NCI-H524 treated with DMSO at 0.1 percent for 48 hours (cell line): ENCODE data around the gene AMZ2.
"Not testable (repeated sequence)": the region's sequence is repeated elsewhere in the genome, so short reads cannot be mapped to it uniquely, and the experiment has no call there.

Experiments
- DNase-seq: peaks from one replicate; lab custom pipeline; 2025; lab: John Stamatoyannopoulos, UW

The AMZ2 gene

GRCh38 chr17:68247445-68248198 lies at the start of gene AMZ2:
Gene AMZ2, plus strand, starts transcription at chr17:68248043. Its CDS starts 2,145 bp downstream, at chr17:68250188.
- peak; percentile 76 for DNase-seq

DNA sequence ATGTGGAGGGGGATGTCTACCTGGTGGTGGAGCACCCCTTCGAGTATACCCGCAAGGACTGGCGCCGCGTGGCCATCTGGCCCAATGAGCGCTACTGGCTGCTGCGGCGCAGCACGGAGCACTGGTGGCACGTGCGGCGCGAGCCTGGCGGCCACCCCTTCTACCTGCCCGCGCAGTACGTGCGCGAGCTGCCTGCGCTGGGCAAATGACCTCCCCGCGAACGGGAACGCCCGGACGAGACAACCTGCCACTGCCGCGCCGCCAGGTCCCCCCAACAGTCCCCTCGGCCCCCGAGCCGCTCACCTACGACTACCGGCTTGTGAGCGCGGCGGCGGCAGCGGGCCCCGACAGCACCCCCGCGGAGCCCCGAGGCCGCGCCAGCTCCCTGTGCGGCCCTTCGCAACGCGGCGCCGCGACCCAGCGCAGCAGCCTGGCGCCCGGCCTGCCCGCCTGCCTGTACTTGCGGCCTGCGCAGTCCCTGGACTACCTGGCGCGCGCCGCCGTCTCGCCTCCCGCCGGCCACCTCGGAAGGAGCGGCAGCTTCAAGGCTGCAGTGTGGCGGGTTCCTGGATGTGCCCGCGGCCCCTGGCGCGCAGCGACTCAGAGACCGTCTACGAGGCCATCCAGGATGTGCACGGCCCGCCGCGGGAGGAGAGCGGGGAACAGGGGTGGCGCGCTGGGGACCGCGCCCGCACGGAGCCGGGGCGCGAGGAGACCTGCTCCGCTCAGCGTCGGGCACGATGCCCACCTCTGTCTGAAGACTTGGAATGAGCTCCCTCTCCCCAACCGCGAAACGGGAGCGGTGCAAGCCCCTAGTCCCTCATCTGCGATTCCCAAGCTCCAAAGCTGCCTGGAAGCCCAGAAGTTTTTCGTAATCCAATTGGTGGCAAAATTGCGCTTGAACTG lies 48.7 kb upstream of the AMZ2 start:
- no peak for DNase-seq

- no peak for DNase-seq
Measured at GRCh38 chr17:68199837-68200688, 47.8 kb upstream of the AMZ2 start.

DNA sequence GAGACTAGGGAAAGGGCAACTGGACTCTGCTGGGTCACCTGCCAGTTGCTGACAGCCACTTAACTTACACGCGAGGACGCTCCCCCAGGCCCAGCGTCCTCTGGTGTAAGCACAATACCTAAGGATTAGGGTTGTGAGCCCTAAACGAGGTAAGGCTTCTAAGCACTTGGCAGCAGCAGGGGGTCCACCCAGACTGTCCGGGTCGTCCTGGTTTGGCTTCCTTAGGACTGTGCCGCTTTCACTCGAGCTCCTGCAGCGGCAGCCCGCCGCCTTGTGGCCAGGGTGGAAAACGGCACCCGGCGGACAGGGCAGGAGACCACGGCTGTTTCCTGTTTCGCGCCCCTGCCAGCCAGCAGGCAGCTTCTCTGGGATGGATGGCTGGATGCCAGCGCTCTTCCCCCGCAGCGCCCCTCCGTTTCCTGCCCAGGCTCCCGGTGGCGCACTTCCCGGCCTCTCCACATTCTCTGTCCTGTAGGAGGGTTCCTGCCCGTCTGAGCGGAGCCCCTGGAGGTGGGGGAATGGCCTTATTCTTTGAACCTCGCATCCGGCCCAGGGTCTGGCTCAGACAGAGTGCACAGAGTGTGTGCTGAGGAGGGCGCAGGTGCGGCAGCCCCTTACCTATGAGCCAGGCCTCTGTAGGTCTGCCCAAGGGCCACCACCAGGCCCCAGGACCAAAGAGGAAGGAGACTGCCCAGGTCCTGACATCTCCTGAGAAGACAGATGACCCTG lies 47.0 kb upstream of the AMZ2 start:
- peak; percentile 62 for DNase-seq

- DNase-seq, result not testable (repeated sequence)
Measured at GRCh38 chr17:68201418-68201771, 46.4 kb upstream of the AMZ2 start.

DNA sequence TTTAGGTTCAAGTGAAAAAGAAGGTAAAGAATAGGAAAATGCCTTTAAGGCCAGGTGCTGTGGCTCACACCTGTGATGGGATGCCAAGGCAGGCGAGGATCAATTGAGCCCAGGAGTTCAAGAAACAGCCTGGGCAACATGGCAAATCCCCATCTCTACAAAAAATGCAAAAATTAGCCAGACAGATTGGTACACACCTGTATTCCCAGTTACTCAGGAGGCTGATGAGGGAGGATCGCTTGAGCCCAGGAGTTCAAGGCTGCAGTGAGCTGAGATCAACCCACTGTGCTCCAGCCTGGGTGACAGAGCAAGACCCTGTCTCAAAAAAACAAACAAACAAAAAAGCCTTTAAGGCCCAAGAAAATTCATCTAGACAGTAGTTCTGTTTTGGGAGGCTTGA lies 45.5 kb upstream of the AMZ2 start:
- DNase-seq, result not testable (repeated sequence)

DNA sequence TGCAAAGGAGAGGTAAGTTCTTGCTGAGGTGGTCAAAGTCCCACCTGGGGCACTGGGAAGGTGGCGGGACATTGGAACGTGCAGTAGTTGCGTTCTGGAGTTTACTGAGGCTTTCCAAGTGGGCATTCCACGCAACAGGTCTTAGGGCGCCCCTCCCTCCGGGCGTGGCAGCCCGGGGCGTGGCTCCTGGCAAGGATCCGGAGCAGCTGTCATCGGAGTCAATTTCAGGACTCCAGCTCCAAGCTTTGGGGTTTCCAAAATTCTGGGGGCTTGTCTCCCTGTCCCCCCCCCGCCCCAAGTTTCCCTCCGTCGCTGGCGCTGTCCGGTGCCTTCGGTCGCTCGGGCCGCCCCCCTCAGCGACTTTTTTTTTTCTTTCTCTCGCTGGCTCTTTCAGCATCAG lies 43.1 kb upstream of the AMZ2 start:
- DNase-seq, result no peak

- DNase-seq, result peak; percentile 52
Measured at GRCh38 chr17:68205251-68205807, 42.5 kb upstream of the AMZ2 start.

DNA sequence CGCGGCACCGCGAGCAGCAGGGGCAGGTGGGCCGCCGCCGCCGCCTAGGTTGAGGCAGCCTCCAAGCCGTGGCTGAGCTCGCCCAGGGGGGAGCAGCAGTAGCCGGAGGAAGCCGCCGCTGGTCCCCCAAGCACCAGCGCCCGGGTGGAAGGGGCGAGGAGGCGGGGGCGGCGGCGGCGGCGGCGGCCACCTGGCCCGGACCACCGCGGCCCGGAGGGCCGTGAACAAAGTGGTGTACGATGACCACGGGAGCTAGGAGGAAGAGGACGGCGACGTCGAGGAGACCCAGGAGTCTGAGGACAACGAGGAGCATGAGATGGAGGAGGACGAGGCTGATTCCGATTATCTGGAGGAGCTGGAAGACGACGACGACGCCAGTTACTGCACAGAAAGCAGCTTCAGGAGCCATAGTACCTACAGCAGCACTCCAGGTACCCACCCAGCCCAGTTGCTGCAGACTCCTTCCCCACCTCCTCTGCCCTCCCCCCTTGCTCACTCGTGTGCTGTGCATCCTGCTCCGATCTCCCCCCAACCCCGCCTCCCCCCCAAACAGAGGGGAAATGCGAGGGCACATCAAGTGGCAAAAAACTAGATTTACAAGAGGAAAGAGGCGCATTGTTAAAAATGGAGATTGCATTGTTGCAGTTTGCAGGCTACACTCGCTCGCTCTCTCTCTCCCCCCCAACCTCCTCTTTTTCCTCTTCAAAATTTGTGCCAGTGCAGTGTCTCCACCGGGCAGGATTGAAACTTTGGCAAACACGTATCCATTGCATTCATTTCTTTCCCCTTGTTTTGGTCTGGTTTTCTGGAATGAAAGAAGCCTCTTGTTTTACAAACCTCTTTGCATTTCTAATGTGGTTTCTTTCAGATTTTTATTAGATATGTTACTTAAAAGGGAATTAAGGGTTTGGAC lies 41.8 kb upstream of the AMZ2 start:
- no peak for DNase-seq

DNA sequence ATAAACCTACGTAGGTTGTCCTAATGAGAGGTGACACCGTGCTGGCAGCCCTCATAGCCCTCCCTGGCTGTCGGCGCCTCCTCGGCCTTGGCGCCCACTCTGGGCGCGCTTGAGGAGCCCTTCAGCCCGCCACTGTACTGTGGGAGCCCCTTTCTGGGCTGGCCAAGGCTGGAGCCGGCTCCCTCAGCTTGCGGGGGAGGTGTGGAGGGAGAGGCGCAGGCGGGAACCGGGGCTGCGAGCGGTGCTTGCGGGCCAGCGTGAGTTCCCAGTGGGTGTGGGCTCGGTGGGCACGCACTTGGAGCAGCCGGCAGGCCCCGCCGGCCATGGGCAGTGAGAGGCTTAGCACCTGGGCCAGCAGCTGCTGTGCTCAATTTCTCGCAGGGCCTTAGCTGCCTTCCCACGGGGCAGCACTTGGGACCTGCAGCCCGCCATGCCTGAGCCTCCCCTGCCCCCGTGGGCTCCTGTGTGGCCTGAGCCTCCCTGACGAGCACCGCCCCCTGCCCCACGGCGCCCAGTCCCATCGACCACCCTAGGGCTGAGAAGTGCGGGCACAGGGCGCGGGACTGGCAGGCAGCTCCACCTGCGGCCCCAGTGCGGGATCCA lies 40.1 kb upstream of the AMZ2 start:
- DNase-seq, result no peak

DNA sequence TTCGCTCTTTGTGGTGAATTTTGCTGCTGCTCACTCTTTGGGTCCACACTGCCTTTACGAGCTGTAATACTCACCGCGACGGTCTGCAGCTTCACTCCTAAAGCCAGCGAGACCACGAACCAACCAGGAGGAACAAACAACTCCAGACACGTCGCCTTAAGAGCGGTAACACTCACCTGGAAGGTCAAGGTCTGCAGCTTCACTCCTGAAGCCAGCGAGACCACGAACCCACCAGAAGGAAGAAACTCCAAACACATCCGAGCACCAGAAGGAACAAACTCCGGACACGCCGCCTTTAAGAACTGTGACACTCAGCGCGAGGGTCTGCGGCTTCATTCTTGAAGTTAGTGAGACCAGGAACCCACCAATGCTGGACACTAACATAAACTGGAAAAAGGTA lies 39.2 kb upstream of the AMZ2 start:
- not testable (repeated sequence) for DNase-seq

DNA sequence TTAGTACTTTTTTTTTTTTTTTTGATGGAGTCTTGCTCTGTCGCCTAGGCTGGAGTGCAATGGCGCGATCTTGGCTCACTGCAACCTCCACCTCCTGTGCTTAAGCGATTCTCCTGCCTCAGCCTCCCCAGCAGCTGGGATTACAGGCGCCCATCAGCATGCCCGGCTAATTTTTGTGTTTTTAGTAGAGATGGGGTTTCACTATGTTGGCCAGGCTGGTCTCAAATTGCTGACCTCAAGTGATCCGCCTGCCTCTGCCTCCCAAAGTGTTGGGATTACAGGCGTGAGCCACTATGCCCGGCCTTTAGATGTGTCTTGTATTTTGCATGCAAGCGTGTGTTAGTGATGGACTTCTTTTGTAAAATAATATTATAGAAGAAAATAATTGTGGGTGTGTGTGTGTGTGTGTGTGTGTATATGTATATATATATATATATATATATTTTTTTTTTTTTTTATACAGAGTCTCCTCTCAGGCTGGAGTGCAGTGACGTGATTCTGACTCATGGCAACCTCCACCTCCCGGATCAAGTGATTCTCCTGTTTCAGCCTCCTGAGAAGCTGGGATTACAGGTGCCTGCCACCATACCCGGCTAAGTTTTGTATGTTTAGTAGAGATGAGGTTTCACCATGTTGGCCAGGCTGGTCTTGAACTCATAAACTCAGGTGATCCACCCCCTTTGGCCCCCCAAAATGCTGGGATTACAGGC lies 38.5 kb upstream of the AMZ2 start:
- DNase-seq, result not testable (repeated sequence)

GRCh38 chr17:68210570-68211315 lies 37.1 kb upstream of the AMZ2 start:
- no peak for DNase-seq

- DNase-seq, result not testable (repeated sequence)
Measured at GRCh38 chr17:68213428-68214411, 34.1 kb upstream of the AMZ2 start.

- DNase-seq, result not testable (repeated sequence)
Measured at GRCh38 chr17:68215453-68215852, 32.4 kb upstream of the AMZ2 start.

DNA sequence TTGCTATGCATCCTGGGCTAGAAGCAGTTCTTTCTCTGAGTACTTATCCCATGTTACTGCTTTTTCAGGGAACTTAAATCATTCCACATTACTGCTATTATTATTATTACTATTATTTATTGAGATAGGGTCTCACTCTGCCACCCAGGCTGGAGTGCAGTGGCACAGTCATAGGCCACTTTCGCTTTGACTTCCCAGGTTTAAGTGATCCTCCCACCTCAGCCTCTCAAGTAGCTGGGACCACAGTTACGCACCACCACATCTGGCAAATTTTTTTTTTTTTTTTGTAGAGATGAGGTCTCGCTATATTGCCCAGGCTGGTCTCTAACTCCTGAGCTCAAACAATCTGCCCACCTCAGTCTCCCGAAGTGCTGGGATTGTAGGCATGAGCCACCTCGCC lies 28.4 kb upstream of the AMZ2 start:
- not testable (repeated sequence) for DNase-seq

GRCh38 chr17:68220186-68220585 lies 27.7 kb upstream of the AMZ2 start:
- DNase-seq, result not testable (repeated sequence)
